Stimulated activated naive CD8-positive, alpha-beta T cell treated with anti-CD3 and anti-CD28 coated beads, Interleukin-15, Interleukin-2, amounts not matched to agents 100 U/mL and 50 U/mL, for 24 hours (primary cell): ENCODE results near the gene GBF1.
"Not testable (repeated sequence)": the region's sequence is repeated elsewhere in the genome, so short reads cannot be mapped to it uniquely, and the experiment has no call there.

ENCODE experiments used
- ATAC-seq: fragments of 150-1000 bp; cut with Tn5 transposase; one replicate; pipeline ENCODE4 v1.10.0; 2021
- DNase-seq: peaks from one replicate; pipeline ENCODE4 v3.0.0; 2021

Gene GBF1, protein sequence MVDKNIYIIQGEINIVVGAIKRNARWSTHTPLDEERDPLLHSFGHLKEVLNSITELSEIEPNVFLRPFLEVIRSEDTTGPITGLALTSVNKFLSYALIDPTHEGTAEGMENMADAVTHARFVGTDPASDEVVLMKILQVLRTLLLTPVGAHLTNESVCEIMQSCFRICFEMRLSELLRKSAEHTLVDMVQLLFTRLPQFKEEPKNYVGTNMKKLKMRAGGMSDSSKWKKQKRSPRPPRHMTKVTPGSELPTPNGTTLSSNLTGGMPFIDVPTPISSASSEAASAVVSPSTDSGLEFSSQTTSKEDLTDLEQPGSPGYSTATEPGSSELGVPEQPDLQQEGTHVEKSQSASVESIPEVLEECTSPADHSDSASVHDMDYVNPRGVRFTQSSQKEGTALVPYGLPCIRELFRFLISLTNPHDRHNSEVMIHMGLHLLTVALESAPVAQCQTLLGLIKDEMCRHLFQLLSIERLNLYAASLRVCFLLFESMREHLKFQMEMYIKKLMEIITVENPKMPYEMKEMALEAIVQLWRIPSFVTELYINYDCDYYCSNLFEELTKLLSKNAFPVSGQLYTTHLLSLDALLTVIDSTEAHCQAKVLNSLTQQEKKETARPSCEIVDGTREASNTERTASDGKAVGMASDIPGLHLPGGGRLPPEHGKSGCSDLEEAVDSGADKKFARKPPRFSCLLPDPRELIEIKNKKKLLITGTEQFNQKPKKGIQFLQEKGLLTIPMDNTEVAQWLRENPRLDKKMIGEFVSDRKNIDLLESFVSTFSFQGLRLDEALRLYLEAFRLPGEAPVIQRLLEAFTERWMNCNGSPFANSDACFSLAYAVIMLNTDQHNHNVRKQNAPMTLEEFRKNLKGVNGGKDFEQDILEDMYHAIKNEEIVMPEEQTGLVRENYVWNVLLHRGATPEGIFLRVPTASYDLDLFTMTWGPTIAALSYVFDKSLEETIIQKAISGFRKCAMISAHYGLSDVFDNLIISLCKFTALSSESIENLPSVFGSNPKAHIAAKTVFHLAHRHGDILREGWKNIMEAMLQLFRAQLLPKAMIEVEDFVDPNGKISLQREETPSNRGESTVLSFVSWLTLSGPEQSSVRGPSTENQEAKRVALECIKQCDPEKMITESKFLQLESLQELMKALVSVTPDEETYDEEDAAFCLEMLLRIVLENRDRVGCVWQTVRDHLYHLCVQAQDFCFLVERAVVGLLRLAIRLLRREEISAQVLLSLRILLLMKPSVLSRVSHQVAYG (N-terminal part only)

DNA sequence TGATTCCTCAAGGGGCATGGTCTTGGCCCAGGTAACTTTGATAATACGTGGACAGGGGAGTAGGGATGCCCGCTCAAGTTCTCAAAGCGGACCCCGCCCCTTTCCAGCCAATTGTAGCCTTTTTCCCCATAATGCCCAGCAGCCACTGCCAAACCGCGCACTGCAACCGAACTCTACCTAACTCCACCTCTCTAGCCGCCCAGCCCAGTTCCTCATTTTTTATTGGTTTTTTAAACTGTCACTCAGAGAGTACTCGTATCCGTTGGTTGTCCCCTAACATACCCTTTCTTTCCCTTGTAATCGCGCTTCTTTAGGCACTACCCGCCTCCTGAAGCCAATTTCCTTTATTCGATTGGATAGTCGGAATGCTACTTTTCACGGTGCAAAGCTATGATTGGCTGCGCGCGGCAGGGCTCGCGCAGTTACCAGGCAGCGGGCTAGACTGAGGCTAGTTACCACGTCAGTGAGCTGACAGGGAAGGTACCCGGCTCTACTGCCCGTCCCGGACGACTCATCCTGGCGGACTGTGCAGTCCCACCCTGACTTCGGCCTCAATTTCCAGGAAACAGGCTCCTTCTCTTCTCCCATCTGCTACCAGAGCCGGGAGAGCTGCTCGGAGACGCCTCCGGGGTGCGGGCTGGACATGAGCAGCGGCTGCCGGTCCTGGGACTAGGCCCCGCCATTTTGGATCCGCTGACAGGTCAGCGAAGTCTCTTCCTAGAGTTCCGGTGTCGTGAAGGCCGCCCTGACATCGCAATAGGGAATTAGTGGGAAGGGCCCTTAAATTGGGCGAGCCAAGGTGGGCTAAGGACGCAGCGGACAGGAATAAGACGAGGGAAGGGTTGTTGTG is at the start of gene GBF1:
Gene GBF1 (plus strand): TSS at position 451 of the 850 bp plus-strand sequence. CDS start 13,407 bp downstream, outside the sequence.
- peak; percentile 94 for ATAC-seq
- peak; percentile 86 for DNase-seq

DNA sequence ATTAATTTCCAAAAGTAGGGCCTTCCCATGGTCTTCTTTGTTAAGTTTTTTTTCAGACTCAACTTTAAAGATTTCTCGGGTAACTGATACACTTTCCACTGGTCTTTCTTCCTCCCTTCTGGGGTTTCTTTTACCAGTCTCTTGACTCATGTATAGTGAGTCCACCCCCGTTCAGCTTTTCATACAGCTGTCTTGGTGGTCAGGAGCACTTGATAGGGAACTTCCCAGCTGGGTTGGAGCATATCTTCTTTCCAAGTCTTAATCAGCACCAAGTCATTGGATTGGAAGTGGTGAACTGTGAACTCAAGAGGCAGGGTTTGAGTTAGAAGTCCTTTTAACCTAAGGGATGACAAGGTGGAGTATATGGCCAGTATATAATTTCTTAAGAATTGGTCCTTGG is 48.4 kb upstream of the GBF1 start:
- ATAC-seq, result peak; percentile 97

GRCh38 chr10:102198027-102198426 is 47.3 kb upstream of the GBF1 start:
- ATAC-seq (no peak), DNase-seq (no peak)

More for the DNA sequence above, 48.4 kb upstream of the GBF1 start:
- peak; percentile 18 for DNase-seq

- ATAC-seq, result no peak
- DNase-seq, result no peak
Observed at GRCh38 chr10:102200751-102201640, 44.3 kb upstream of the GBF1 start.

DNA sequence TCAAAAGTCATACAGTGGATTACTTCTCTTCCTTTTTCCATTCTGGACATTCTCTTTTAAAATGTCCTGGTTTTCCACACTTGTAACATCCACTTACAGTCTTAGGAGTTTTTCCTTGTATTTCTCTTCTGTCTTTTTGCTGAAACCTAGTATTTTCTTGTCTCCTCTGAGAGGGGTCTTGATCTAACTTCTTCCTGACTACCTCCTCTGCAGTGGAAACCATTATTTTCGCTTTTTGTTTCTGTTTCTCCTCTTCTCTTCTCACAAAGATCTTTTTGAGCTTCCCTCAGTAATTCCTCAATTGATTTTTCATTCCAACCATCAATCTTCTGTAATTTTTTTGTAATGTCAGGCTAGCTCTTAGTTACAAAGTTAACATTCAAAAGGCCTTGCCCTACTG is 42.9 kb upstream of the GBF1 start:
- no peak for ATAC-seq
- DNase-seq, result no peak

DNA sequence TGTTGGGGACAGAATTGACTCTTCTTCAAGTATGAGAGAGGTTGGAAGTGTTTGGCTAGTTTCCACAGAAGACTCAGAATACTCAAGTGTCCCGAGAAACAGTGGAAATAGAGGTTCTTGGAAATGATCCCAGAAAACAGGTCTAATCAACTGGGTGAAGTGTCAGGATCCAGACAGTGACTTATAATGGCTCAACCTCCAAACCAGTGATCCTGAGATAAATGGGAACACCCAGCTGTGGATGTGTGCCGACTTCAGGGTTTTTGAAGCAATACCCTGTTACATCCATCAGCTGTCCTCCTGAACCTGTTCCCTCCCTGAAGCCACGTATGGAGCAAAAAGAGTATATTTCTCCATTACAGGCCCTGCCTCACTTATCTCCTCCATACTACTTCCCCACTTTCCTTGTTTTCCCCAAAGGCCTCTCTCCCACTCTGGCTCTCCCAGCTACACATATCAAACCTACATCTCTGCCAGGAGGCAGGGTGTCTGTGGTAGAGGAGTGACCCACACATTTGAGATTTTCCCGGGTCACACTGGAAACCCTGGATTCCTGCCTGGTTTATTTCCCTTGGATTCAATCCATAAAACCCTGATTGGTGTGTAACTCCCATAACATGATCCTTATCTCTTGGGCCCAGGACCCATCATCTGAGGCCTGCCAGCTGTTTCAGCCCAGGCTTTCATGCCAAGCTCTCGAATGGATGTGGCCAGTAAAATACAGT is 36.9 kb upstream of the GBF1 start:
- ATAC-seq (no peak), DNase-seq (no peak)

GRCh38 chr10:102211615-102212299 is 33.6 kb upstream of the GBF1 start:
- no peak for ATAC-seq
- no peak for DNase-seq

DNA sequence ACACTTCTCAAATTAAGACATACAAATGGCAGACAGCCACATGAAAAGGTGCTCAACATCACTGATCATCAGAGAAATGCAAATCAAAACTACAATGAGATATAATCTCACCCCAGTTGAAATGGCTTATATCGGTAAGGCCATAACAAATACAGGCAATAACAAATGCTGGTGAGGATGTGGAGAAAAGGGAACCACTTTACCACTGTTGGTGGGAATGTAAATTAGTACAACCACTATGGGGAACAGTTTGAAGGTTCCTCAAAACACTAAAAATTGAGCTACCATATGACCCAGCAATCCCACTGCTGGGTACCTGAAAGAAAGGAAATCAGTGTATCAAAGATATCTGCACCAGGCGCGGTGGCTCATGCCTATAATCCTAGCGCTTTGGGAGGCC is 31.7 kb upstream of the GBF1 start:
- not testable (repeated sequence) for ATAC-seq, DNase-seq

DNA sequence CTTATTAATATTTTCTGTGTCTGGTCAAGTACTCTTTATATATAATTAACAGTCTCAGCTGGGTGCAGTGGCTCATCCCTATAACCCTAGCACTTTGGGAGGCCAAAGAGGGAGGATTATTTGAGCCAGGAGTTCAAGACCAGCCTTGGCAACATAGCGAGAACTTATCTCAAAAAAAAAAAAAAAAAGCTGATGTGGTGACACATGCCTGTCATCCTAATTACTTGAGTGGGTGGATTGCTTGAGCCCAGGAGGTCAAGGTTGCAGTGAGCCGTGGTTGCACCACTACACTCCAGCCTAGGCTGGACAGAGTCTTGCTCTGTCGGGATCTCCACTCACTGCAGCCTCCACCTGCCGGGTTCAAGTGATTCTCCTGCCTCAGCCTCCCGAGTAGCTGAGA is 26.0 kb upstream of the GBF1 start:
- DNase-seq (no peak), ATAC-seq (no peak)

GRCh38 chr10:102220612-102221011 is 24.7 kb upstream of the GBF1 start:
- no peak for ATAC-seq
- no peak for DNase-seq

- no peak for DNase-seq
- ATAC-seq, result no peak
Observed at GRCh38 chr10:102222797-102223196, 22.5 kb upstream of the GBF1 start.

DNA sequence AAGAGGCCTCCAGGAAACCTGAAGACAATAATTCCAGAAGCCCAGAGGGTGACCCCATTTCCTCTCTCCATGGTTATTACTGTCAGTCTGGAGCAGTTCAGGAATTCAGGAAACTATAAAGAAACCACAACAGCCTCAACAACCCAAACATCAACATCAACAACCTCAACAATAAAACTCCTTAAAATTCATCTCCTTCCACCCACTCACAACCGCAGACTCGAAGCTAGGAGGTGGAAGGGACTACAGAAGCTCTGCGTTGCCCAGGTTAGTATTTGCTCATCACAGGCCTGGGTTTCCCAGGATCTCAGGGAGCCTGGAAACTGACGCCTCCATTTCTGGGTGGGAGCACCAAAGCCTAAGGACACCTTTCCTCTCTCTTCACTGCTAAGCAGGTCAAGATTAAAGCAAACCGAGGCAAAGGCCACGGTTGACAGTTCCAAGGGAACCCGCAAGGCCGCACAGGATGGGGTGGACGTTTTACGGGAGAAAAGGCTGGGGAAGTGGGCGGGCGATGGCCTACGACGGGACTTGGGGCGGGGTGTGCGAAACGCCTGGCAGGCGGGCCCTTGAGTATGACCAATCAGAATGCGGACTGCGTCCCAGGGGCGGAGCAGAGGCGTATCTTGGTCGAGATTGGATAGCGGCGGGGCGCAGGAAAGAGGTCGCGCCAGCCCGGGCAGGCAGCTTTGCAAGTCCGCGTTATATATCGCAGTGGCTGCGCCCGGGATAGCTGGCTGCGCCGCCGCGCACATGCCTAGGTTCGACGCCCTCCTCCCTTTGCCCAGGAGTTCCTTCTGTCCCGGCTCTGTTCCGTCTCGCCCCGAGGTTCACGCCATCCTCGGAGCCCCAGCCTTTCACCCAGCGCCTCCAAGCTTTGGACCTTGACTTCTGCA is 19.4 kb upstream of the GBF1 start, which contains the start of gene ELOVL3:
Gene ELOVL3 (plus strand): TSS at position 654 of the 896 bp plus-strand sequence. CDS start 250 bp downstream, outside the sequence.
- DNase-seq, result peak; percentile 82
- ATAC-seq, result peak; percentile 90

DNA sequence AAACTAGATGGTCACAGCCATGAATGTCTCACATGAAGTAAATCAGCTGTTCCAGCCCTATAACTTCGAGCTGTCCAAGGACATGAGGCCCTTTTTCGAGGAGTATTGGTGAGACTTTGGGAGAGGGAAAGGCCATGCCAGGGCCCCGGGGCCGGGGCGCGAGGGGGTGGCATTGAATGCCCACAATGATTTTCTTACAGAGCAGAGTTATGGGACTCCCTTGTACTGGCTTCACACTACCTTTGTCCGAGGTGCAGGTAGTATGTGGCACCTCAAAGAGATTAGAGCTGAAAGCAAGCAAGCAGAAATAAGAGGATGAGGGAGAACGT is 18.8 kb upstream of the GBF1 start:
- no peak for DNase-seq
- no peak for ATAC-seq

GRCh38 chr10:102227050-102227449 is 18.3 kb upstream of the GBF1 start:
- DNase-seq (no peak), ATAC-seq (no peak)

DNA sequence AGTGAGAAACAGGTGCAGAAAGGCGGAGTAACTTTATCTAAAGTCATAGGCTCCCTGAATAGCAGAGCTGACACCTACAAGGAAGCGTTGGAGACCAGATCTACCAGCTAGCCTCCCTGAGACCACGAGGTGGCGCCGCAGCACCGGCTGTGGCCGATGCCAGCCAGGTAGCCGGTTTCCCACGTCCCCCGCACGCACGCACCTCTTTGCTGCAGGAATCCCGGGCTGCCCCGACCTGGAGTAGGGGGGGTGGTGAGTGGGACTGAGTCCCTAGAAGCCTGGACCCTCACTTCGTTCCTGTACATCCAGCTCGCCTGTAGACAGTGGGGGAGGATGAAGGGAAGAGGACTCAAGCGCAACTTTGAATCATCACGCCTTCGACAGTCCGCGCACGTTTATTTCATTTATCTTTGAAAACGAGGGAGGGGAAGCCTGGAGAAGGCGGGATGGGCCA is 15.5 kb upstream of the GBF1 start:
- ATAC-seq, result peak; percentile 60
- peak; percentile 90 for DNase-seq

- DNase-seq (peak; percentile 53), ATAC-seq (peak; percentile 36)
Observed at GRCh38 chr10:102230264-102230860, 15.0 kb upstream of the GBF1 start.

GRCh38 chr10:102230861-102231356 is 14.4 kb upstream of the GBF1 start:
- peak; percentile 62 for DNase-seq
- ATAC-seq, result no peak
